ENCODE results near the gene PHLDA2.

The PHLDA2 gene

GRCh38 chr11:2899080-2899783, 30.0 kb downstream of the PHLDA2 start:
- no peak for DNase-seq
- H3K27ac ChIP-seq (ENCODE audit: insufficient read depth, low read length, poor library complexity, severe bottlenecking), result no peak overlapping the region
- no peaks in the 10 kb centered on the region for H3K36me3 ChIP-seq (ENCODE audit: control insufficient read depth, insufficient read depth, low read length)
- H3K27me3 ChIP-seq (replicated peaks; ENCODE audit: control insufficient read depth, insufficient read depth, low read length, poor library complexity, severe bottlenecking), result no peaks in the 10 kb centered on the region
- no peak overlapping the region for H3K4me3 ChIP-seq (ENCODE audit: insufficient read depth, low read depth, low read length, poor library complexity, severe bottlenecking)
- peaks cover 31% of the 10 kb centered on the region for H3K4me1 ChIP-seq (ENCODE audit: control insufficient read depth, insufficient read depth, low read length, poor library complexity, severe bottlenecking)
- H3K9me3 ChIP-seq (ENCODE audit: control insufficient read depth, low read length), result no peaks in the 10 kb centered on the region

DNA sequence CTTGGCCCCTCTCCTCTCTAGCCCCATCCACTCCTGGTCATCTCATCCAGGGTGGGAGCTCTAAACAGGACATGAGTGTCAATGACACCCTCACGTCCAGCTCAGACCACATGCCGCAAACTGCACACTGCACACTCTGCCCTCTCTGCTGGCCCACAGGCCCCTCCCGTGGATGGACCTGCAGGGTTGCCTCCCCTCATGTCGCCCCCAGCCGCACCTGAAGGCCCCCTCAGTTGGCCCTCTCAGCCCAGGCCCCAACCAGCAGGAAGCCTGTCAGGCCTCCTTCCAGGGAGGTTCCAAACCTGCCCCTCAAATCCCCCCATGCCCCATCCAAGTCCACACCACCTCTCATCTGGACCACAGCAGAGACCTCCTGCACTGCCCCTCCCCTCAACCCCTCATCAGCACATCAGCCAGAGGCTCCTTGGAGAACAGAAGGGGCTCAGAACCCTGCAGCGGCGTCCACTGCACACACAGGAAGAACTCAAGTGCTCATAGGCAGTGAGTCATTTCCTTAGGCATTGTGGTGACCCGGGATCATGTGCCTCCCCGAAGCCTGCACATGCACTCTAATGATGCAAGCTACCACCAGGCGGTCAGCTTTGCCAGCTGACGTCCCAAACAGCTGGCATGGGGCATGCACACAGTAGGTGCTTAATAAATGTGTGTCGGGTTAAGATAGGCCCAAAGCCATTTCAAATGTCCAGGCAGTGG, 30.7 kb downstream of the PHLDA2 start:
- peak overlapping the region; percentile 16 for H3K4me3 ChIP-seq (ENCODE audit: insufficient read depth, low read depth, low read length, poor library complexity, severe bottlenecking)
- H3K9me3 ChIP-seq (ENCODE audit: control insufficient read depth, low read length), result no peaks in the 10 kb centered on the region
- peak overlapping the region; percentile 24 for H3K27ac ChIP-seq (ENCODE audit: insufficient read depth, low read length, poor library complexity, severe bottlenecking)
- no peaks in the 10 kb centered on the region for H3K27me3 ChIP-seq (replicated peaks; ENCODE audit: control insufficient read depth, insufficient read depth, low read length, poor library complexity, severe bottlenecking)
- peak; percentile 32 to 45 (median 38) for DNase-seq
- peaks cover 31% of the 10 kb centered on the region for H3K4me1 ChIP-seq (ENCODE audit: control insufficient read depth, insufficient read depth, low read length, poor library complexity, severe bottlenecking)
- no peaks in the 10 kb centered on the region for H3K36me3 ChIP-seq (ENCODE audit: control insufficient read depth, insufficient read depth, low read length)

- no peaks in the 10 kb centered on the region for H3K9me3 ChIP-seq (ENCODE audit: control insufficient read depth, low read length)
- no peak for DNase-seq
- no peak overlapping the region for H3K4me3 ChIP-seq (ENCODE audit: insufficient read depth, low read depth, low read length, poor library complexity, severe bottlenecking)
- H3K27ac ChIP-seq (ENCODE audit: insufficient read depth, low read length, poor library complexity, severe bottlenecking), result no peak overlapping the region
- H3K27me3 ChIP-seq (replicated peaks; ENCODE audit: control insufficient read depth, insufficient read depth, low read length, poor library complexity, severe bottlenecking), result no peaks in the 10 kb centered on the region
- H3K4me1 ChIP-seq (ENCODE audit: control insufficient read depth, insufficient read depth, low read length, poor library complexity, severe bottlenecking), result peaks cover 30% of the 10 kb centered on the region
- no peaks in the 10 kb centered on the region for H3K36me3 ChIP-seq (ENCODE audit: control insufficient read depth, insufficient read depth, low read length)
Observed at GRCh38 chr11:2897048-2897447, 32.2 kb downstream of the PHLDA2 start.

- Histone ChIP-seq H3K36me3 (ENCODE audit: control insufficient read depth, insufficient read depth, low read length) (no peaks in the 10 kb centered on the region), H3K27ac (ENCODE audit: insufficient read depth, low read length, poor library complexity, severe bottlenecking) (no peak overlapping the region), H3K9me3 (ENCODE audit: control insufficient read depth, low read length) (no peaks in the 10 kb centered on the region), H3K4me3 (ENCODE audit: insufficient read depth, low read depth, low read length, poor library complexity, severe bottlenecking) (no peak overlapping the region), H3K4me1 (ENCODE audit: control insufficient read depth, insufficient read depth, low read length, poor library complexity, severe bottlenecking) (peaks cover 40% of the 10 kb centered on the region), H3K27me3 (replicated peaks; ENCODE audit: control insufficient read depth, insufficient read depth, low read length, poor library complexity, severe bottlenecking) (no peaks in the 10 kb centered on the region)
- DNase-seq, result no peak
Observed at GRCh38 chr11:2896047-2896446, 33.2 kb downstream of the PHLDA2 start.

- no peaks in the 10 kb centered on the region for H3K27me3 ChIP-seq (replicated peaks; ENCODE audit: control insufficient read depth, insufficient read depth, low read length, poor library complexity, severe bottlenecking)
- H3K27ac ChIP-seq (ENCODE audit: insufficient read depth, low read length, poor library complexity, severe bottlenecking), result no peak overlapping the region
Observed at GRCh38 chr11:2893935-2894334, 35.3 kb downstream of the PHLDA2 start.

GRCh38 chr11:2892967-2893528, 36.2 kb downstream of the PHLDA2 start:
- peak overlapping the region; percentile 38 for H3K4me3 ChIP-seq (ENCODE audit: insufficient read depth, low read depth, low read length, poor library complexity, severe bottlenecking)
- H3K4me1 ChIP-seq (ENCODE audit: control insufficient read depth, insufficient read depth, low read length, poor library complexity, severe bottlenecking), result peaks cover 24% of the 10 kb centered on the region
- H3K27ac ChIP-seq (ENCODE audit: insufficient read depth, low read length, poor library complexity, severe bottlenecking), result peak overlapping the region; percentile 62
- peak in 2 of 3 donors; percentile 12 to 23 for DNase-seq
- no peaks in the 10 kb centered on the region for H3K36me3 ChIP-seq (ENCODE audit: control insufficient read depth, insufficient read depth, low read length)
- no peaks in the 10 kb centered on the region for H3K27me3 ChIP-seq (replicated peaks; ENCODE audit: control insufficient read depth, insufficient read depth, low read length, poor library complexity, severe bottlenecking)
- H3K9me3 ChIP-seq (ENCODE audit: control insufficient read depth, low read length), result no peaks in the 10 kb centered on the region

More at GRCh38 chr11:2893935-2894334, 35.3 kb downstream of the PHLDA2 start:
- no peak for DNase-seq
- H3K4me3 ChIP-seq (ENCODE audit: insufficient read depth, low read depth, low read length, poor library complexity, severe bottlenecking), result no peak overlapping the region
- H3K9me3 ChIP-seq (ENCODE audit: control insufficient read depth, low read length), result no peaks in the 10 kb centered on the region
- peaks cover 32% of the 10 kb centered on the region for H3K4me1 ChIP-seq (ENCODE audit: control insufficient read depth, insufficient read depth, low read length, poor library complexity, severe bottlenecking)
- H3K36me3 ChIP-seq (ENCODE audit: control insufficient read depth, insufficient read depth, low read length), result no peaks in the 10 kb centered on the region

DNA sequence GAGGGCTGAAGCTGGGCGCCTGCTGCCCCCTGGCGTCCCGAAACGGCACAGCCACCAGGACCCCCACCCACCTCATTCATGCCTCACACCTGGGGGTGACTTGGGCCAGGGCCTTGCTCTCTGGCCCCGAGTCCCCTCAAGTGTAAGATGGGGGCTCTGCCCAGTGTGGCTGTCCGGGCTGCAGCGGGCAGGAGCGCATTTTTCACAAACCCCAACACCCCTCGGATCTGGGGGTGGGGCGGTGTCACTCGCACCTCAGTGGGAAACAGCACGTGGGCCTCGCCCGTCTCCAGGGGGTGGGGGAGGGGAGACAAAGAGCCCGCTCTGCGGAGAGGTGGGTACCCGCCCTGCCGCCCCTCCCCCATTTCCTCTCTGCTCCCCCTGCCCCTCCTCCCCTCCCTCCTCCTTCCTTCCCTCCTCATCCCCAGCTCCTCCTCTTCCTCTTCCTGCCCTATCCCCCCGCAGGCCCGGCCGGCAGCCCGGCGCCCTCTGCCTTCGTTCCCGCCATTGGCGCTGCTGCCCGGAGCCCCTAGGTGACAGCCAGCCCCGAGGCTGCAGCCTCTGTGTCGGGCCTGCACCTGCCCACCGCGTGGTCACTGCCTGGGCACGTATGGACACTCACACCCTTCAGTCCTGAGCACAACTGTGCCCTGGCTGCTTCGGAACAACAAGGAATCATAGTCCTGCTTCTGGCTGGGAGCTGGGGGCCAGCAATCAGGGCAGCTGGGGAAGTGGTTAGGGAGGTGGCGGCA, 36.8 kb downstream of the PHLDA2 start:
- H3K27ac ChIP-seq (ENCODE audit: insufficient read depth, low read length, poor library complexity, severe bottlenecking), result peak overlapping the region; percentile 62
- DNase-seq, result peak; percentile 19 to 45 (median 27)
- H3K27me3 ChIP-seq (replicated peaks; ENCODE audit: control insufficient read depth, insufficient read depth, low read length, poor library complexity, severe bottlenecking), result no peaks in the 10 kb centered on the region
- peak overlapping the region; percentile 38 for H3K4me3 ChIP-seq (ENCODE audit: insufficient read depth, low read depth, low read length, poor library complexity, severe bottlenecking)
- no peaks in the 10 kb centered on the region for H3K36me3 ChIP-seq (ENCODE audit: control insufficient read depth, insufficient read depth, low read length)
- peaks cover 24% of the 10 kb centered on the region for H3K4me1 ChIP-seq (ENCODE audit: control insufficient read depth, insufficient read depth, low read length, poor library complexity, severe bottlenecking)
- H3K9me3 ChIP-seq (ENCODE audit: control insufficient read depth, low read length), result no peaks in the 10 kb centered on the region

GRCh38 chr11:2891326-2892214, 37.6 kb downstream of the PHLDA2 start:
- Histone ChIP-seq H3K36me3 (ENCODE audit: control insufficient read depth, insufficient read depth, low read length) (no peaks in the 10 kb centered on the region), H3K4me1 (ENCODE audit: control insufficient read depth, insufficient read depth, low read length, poor library complexity, severe bottlenecking) (peaks cover 25% of the 10 kb centered on the region), H3K27ac (ENCODE audit: insufficient read depth, low read length, poor library complexity, severe bottlenecking) (peak overlapping the region; percentile 62), H3K4me3 (ENCODE audit: insufficient read depth, low read depth, low read length, poor library complexity, severe bottlenecking) (peak overlapping the region; percentile 38), H3K27me3 (replicated peaks; ENCODE audit: control insufficient read depth, insufficient read depth, low read length, poor library complexity, severe bottlenecking) (no peaks in the 10 kb centered on the region), H3K9me3 (ENCODE audit: control insufficient read depth, low read length) (no peaks in the 10 kb centered on the region)
- DNase-seq, result no peak

Measured in effector memory CD4-positive, alpha-beta T cell (primary cell).